PFSK-1 (cell line): ENCODE measurements around the gene TBC1D30.

ENCODE experiments used
- FOXP2 ChIP-seq: optimal IDR thresholded peaks from 2 replicates; pipeline ENCODE3; 2011; ENCODE audit warnings: borderline replicate concordance, control low read depth, inconsistent platforms; ENCODE audit not compliant: insufficient read depth; ENCODE audit errors: extremely low read length, extremely low read depth
- POLR2AphosphoS5 ChIP-seq: IDR thresholded peaks from 2 replicates; pipeline ENCODE4 v1.6.1; 2012; ENCODE audit warnings: low read depth, mild to moderate bottlenecking, control low read depth, low read length, moderate library complexity
- SIN3A ChIP-seq: IDR thresholded peaks from 2 replicates; pipeline ENCODE4 v1.6.1; 2012; ENCODE audit warnings: mild to moderate bottlenecking, low read length, moderate library complexity, borderline replicate concordance; ENCODE audit not compliant: insufficient read depth
- TAF1 ChIP-seq: IDR thresholded peaks from 2 replicates; pipeline ENCODE4 v1.6.1; 2012; ENCODE audit warnings: low read length, control low read depth, borderline replicate concordance; ENCODE audit not compliant: insufficient read depth
- TF ChIP-seq, protein P1 (sequence below), 2 experiments: IDR thresholded peaks; 2 replicates each; pipeline versions ENCODE4 v1.6.1 to v1.8.0; 2011 to 2012; ENCODE audit warnings: low read depth in 2 of 2, low read length in 2 of 2, control low read depth in 1 of 2, inconsistent platforms in 1 of 2, mild to moderate bottlenecking in 1 of 2, moderate library complexity in 1 of 2; ENCODE audit not compliant: insufficient read depth in 1 of 2

TBC1D30 gene

DNA sequence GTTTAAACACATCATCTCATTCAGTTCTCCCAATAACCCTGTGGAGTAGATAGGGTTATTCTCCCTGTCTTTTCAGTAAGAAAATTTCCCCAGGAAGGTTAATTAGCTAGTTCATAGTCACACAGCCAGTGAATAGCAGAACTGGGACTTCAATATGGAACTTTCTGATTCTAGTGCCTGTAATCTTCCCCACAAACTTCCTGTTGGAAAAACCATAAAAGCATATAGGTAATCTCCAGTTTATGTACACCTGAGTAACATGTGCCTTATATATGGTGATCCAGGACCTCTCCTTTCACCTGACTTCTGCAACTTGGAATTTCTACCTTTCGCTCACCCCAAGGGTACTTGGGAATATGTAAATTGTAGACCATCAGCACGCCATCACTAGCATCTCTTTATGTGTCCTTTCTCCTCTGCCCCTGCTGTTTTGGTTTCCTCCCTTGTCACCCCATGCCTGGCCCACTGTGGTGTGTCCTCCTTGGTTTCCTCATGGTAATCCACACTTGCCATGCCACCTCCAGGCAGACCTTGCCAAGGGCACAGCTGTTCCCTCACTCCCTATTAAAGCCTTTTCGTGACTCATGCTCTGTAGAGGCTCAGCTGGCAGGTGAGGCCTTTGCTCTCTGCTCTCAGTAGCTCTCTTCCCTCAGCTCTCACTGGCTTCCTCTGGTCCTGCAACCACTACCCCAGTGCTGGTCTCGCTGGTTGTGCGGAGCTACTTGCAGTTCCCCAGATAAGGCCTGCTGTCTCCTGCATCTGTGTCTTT, 16.7 kb downstream of the TBC1D30 start:
- TF ChIP-seq, protein P1, sequence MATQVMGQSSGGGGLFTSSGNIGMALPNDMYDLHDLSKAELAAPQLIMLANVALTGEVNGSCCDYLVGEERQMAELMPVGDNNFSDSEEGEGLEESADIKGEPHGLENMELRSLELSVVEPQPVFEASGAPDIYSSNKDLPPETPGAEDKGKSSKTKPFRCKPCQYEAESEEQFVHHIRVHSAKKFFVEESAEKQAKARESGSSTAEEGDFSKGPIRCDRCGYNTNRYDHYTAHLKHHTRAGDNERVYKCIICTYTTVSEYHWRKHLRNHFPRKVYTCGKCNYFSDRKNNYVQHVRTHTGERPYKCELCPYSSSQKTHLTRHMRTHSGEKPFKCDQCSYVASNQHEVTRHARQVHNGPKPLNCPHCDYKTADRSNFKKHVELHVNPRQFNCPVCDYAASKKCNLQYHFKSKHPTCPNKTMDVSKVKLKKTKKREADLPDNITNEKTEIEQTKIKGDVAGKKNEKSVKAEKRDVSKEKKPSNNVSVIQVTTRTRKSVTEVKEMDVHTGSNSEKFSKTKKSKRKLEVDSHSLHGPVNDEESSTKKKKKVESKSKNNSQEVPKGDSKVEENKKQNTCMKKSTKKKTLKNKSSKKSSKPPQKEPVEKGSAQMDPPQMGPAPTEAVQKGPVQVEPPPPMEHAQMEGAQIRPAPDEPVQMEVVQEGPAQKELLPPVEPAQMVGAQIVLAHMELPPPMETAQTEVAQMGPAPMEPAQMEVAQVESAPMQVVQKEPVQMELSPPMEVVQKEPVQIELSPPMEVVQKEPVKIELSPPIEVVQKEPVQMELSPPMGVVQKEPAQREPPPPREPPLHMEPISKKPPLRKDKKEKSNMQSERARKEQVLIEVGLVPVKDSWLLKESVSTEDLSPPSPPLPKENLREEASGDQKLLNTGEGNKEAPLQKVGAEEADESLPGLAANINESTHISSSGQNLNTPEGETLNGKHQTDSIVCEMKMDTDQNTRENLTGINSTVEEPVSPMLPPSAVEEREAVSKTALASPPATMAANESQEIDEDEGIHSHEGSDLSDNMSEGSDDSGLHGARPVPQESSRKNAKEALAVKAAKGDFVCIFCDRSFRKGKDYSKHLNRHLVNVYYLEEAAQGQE (IDR thresholded peaks at IDR 0.05; ENCODE audit: insufficient read depth in 1 of 2, low read depth in 2 of 2, low read length in 2 of 2) = no peak
- TF ChIP-seq TAF1 = no peak
- no peak for TF ChIP-seq SIN3A
- TF ChIP-seq POLR2AphosphoS5 = no peak
- no peak for TF ChIP-seq FOXP2

GRCh38 chr12:64858882-64859605, 34.6 kb downstream of the TBC1D30 start:
- TF ChIP-seq TAF1 = no peak
- TF ChIP-seq POLR2AphosphoS5 = no peak
- TF ChIP-seq, protein P1 (IDR thresholded peaks at IDR 0.05; ENCODE audit: insufficient read depth in 1 of 2, low read depth in 2 of 2, low read length in 2 of 2) = no peak
- TF ChIP-seq FOXP2 = no peak
- no peak for TF ChIP-seq SIN3A

- TF ChIP-seq POLR2AphosphoS5 = no peak
- TF ChIP-seq TAF1 = no peak
- no peak for TF ChIP-seq SIN3A
- no peak for TF ChIP-seq FOXP2
- TF ChIP-seq, protein P1 (IDR thresholded peaks at IDR 0.05; ENCODE audit: insufficient read depth in 1 of 2, low read depth in 2 of 2, low read length in 2 of 2) = no peak
Observed at GRCh38 chr12:64860446-64860998, 36.1 kb downstream of the TBC1D30 start.

DNA sequence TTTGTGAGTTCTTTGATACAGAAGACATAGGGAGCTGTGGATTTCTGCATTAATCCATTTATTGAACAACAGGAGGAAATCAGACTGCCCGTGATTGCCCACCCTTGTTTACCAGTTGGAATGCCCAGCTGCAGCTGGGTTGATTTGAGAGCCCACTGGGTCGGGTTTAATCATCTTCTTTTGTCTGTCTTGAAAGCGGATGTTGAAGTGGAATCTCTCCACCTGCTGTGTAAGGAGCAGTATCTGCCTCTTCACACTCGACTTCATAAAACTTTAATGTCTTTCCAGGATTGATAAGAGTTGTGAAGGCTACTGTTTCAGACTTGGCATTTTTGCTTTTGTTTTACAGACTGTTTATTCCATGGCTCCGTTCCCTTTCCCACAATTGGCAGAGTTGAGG, 39.9 kb downstream of the TBC1D30 start:
- TF ChIP-seq SIN3A (no peak), TAF1 (no peak), FOXP2 (no peak), POLR2AphosphoS5 (no peak)
- TF ChIP-seq, protein P1 (IDR thresholded peaks at IDR 0.05; ENCODE audit: insufficient read depth in 1 of 2, low read depth in 2 of 2, low read length in 2 of 2) = no peak
